Neuronal stem cell (in vitro differentiated cells): ENCODE data around the gene EPHA7.
A peak's percentile ranks its signal among the peaks of the same experiment; 100 is the strongest.

Experiments
- DNase-seq: peaks from one replicate; pipeline ENCODE4 v3.0.0-alpha.2; 2013; ENCODE audit warnings: low spot score
- H2AFZ ChIP-seq: one replicate; pipeline ENCODE4 v1.6.1; 2013; ENCODE audit warnings: mild to moderate bottlenecking, low read length, inconsistent platforms
- H2AK5ac ChIP-seq: 2 replicates; pipeline ENCODE4 v1.6.1; 2013; ENCODE audit warnings: low read depth, mild to moderate bottlenecking, inconsistent platforms, low read length, moderate library complexity, mixed read lengths
- H2BK120ac ChIP-seq: 2 replicates; pipeline ENCODE4 v1.6.1; 2013; ENCODE audit warnings: low read depth, mild to moderate bottlenecking, inconsistent platforms, low read length, moderate library complexity, mixed read lengths
- H2BK12ac ChIP-seq: one replicate; pipeline ENCODE4 v1.6.1; 2013; ENCODE audit warnings: low read length, inconsistent platforms
- H2BK15ac ChIP-seq: 2 replicates; pipeline ENCODE4 v1.6.1; 2013; ENCODE audit warnings: mild to moderate bottlenecking, low read length, inconsistent platforms, mixed read lengths
- H2BK5ac ChIP-seq: one replicate; pipeline ENCODE4 v1.6.1; 2013; ENCODE audit warnings: inconsistent platforms, mild to moderate bottlenecking, low read length, moderate library complexity
- H3K14ac ChIP-seq: one replicate; pipeline ENCODE4 v1.6.1; 2013; ENCODE audit warnings: low read length, inconsistent platforms
- H3K18ac ChIP-seq: 2 replicates; pipeline ENCODE4 v1.6.1; 2013; ENCODE audit warnings: low read length, inconsistent platforms
- H3K23ac ChIP-seq: 2 replicates; pipeline ENCODE4 v1.6.1; 2013; ENCODE audit warnings: low read depth, mild to moderate bottlenecking, mixed read lengths, low read length, inconsistent platforms; ENCODE audit not compliant: poor library complexity
- H3K27ac ChIP-seq: replicated peaks from 3 replicates; pipeline ENCODE4 v1.5.1; 2013; ENCODE audit warnings: low read length, inconsistent platforms
- H3K27me3 ChIP-seq, 3 experiments: 2 replicates each; pipeline ENCODE4 v1.6.1; 2013; ENCODE audit warnings: low read length in 3 of 3, mild to moderate bottlenecking in 2 of 3, inconsistent platforms in 1 of 3, low read depth in 1 of 3, mixed read lengths in 1 of 3, moderate library complexity in 1 of 3; ENCODE audit not compliant: control insufficient read depth in 3 of 3, insufficient read depth in 3 of 3
- H3K36me3 ChIP-seq, 2 donors: replicated peaks in 1 of 2; 2 replicates each; pipeline ENCODE4 v1.6.1; 2013; ENCODE audit warnings: low read length in 2 of 2; ENCODE audit not compliant: control insufficient read depth in 2 of 2, insufficient read depth in 2 of 2
- H3K4ac ChIP-seq: 2 replicates; pipeline ENCODE4 v1.6.1; 2013; ENCODE audit warnings: inconsistent platforms, mild to moderate bottlenecking, low read length, moderate library complexity
- H3K4me1 ChIP-seq, 2 donors: 1 replicate in 1 of 2; 2 replicates in 1 of 2; pipeline ENCODE4 v1.6.1; 2013; ENCODE audit warnings: low read length in 2 of 2, low read depth in 1 of 2; ENCODE audit not compliant: control insufficient read depth in 2 of 2, insufficient read depth in 1 of 2
- H3K4me2 ChIP-seq: one replicate; pipeline ENCODE4 v1.6.1; 2013; ENCODE audit warnings: mild to moderate bottlenecking, low read length, inconsistent platforms; ENCODE audit not compliant: insufficient read depth, poor library complexity, severe bottlenecking
- H3K4me3 ChIP-seq, 2 donors: 2 replicates each; pipeline ENCODE4 v1.5.1; 2013; ENCODE audit warnings: low read length in 2 of 2, mild to moderate bottlenecking in 2 of 2, inconsistent platforms in 1 of 2, moderate library complexity in 1 of 2
- H3K79me1 ChIP-seq: one replicate; pipeline ENCODE4 v1.6.1; 2013; ENCODE audit warnings: low read depth, mild to moderate bottlenecking, inconsistent platforms, low read length, moderate library complexity
- H3K9ac ChIP-seq: one replicate; pipeline ENCODE4 v1.6.1; 2013; ENCODE audit warnings: mild to moderate bottlenecking, low read depth, low read length, inconsistent platforms; ENCODE audit not compliant: poor library complexity
- H3K9me3 ChIP-seq, 2 donors: replicated peaks in 1 of 2; 2 replicates each; pipeline versions ENCODE3 to v1.6.1; 2013; ENCODE audit warnings: low read length in 2 of 2, mild to moderate bottlenecking in 2 of 2, inconsistent platforms in 1 of 2, low read depth in 1 of 2, mixed read lengths in 1 of 2, moderate library complexity in 1 of 2; ENCODE audit not compliant: control insufficient read depth in 2 of 2, insufficient read depth in 1 of 2
- H4K8ac ChIP-seq: one replicate; pipeline ENCODE4 v1.6.1; 2013; ENCODE audit warnings: low read depth, mild to moderate bottlenecking, inconsistent platforms, low read length, moderate library complexity
- H4K91ac ChIP-seq: one replicate; pipeline ENCODE4 v1.6.1; 2013; ENCODE audit warnings: low read length, low read depth, mild to moderate bottlenecking, inconsistent platforms; ENCODE audit not compliant: poor library complexity
- WGBS, 2 donors: extraction: QIAGEN DNeasy Blood & Tissue Kit; methylation state at CpG; one replicate each; pipeline ENCODE4 v1.1.7; 2013; ENCODE audit warnings: missing lambda C conversion rate in 2 of 2, mixed read lengths in 1 of 2; ENCODE audit not compliant: insufficient read length in 2 of 2, insufficient replicate concordance in 1 of 2; ENCODE audit errors: extremely low coverage in 2 of 2; 5-methylcytosine and 5-hydroxymethylcytosine counted together

Gene EPHA7

GRCh38 chr6:93219447-93219846 is 199.9 kb downstream of the EPHA7 start:
- Histone ChIP-seq H2BK12ac (no peak overlapping the region), H2BK5ac (no peak overlapping the region), H2BK15ac (no peak overlapping the region), H3K4me2 (no peak overlapping the region), H2BK120ac (no peak overlapping the region), H3K18ac (no peak overlapping the region), H3K4me3 (no peak overlapping the region), H3K27me3 (no peaks in the 10 kb centered on the region), H3K4me1 (peaks cover 0 to 3% of the 10 kb centered on the region in 2 donors), H3K9me3 (no peaks in the 10 kb centered on the region), H2AFZ (peak overlapping the region; percentile 10), H3K4ac (no peak overlapping the region), H4K8ac (no peak overlapping the region), H3K79me1 (no peaks in the 10 kb centered on the region), H3K9ac (no peak overlapping the region), H3K23ac (no peak overlapping the region), H2AK5ac (no peak overlapping the region), H3K14ac (no peak overlapping the region), H3K27ac (no peak overlapping the region), H4K91ac (no peak overlapping the region), H3K36me3 (no peaks in the 10 kb centered on the region)
- WGBS, 2 donors, result no CpG with 5 or more reads among the region's 1 CpG
- no peak for DNase-seq

DNA sequence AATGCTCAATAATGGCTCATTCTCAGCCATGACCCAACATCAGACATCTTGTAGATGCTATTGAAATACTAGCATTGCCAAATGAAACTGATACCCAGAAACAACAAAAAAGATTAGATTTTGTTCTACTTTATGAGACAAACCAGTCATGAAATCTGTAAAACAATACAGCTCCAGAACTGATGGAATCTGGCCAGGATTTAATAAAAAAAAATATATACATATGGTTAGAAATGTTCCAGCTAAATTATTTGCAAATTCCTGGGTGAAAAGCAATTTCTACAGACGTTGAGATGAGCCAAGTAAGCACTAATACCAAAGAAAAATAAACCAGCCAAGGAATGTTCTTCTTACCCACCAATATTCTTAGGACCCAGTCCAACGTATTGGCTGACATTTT is 201.3 kb downstream of the EPHA7 start:
- no peak overlapping the region for H2BK120ac ChIP-seq
- peaks cover 0 to 5% of the 10 kb centered on the region in 2 donors for H3K4me1 ChIP-seq
- no peak overlapping the region for H2BK5ac ChIP-seq
- H3K9me3 ChIP-seq, result no peaks in the 10 kb centered on the region
- H3K9ac ChIP-seq, result no peak overlapping the region
- no peak overlapping the region for H2AFZ ChIP-seq
- H4K8ac ChIP-seq, result no peak overlapping the region
- H3K4me2 ChIP-seq, result no peak overlapping the region
- H3K79me1 ChIP-seq, result no peaks in the 10 kb centered on the region
- no peak overlapping the region for H3K4ac ChIP-seq
- H3K18ac ChIP-seq, result no peak overlapping the region
- H2AK5ac ChIP-seq, result no peak overlapping the region
- no peak overlapping the region for H3K23ac ChIP-seq
- H3K4me3 ChIP-seq, result no peak overlapping the region
- no peaks in the 10 kb centered on the region for H3K27me3 ChIP-seq
- no peaks in the 10 kb centered on the region for H3K36me3 ChIP-seq
- no peak overlapping the region for H2BK15ac ChIP-seq
- H3K14ac ChIP-seq, result no peak overlapping the region
- no CpG with 5 or more reads among the region's 2 CpGs for WGBS, 2 donors
- no peak overlapping the region for H3K27ac ChIP-seq
- H4K91ac ChIP-seq, result no peak overlapping the region
- no peak overlapping the region for H2BK12ac ChIP-seq
- no peak for DNase-seq

- peaks cover 0 to 6% of the 10 kb centered on the region in 2 donors for H3K4me1 ChIP-seq
- no peak overlapping the region for H3K4me2 ChIP-seq
- peak overlapping the region; percentile 36 for H2BK12ac ChIP-seq
- H2BK15ac ChIP-seq, result no peak overlapping the region
- H3K9ac ChIP-seq, result no peak overlapping the region
- no peak overlapping the region for H3K23ac ChIP-seq
- H2BK120ac ChIP-seq, result no peak overlapping the region
- peak overlapping the region; percentile 62 for H3K18ac ChIP-seq
- H3K79me1 ChIP-seq, result no peaks in the 10 kb centered on the region
- no peaks in the 10 kb centered on the region for H3K27me3 ChIP-seq
- H2AK5ac ChIP-seq, result no peak overlapping the region
- no peak overlapping the region for H3K4ac ChIP-seq
- no peak overlapping the region for H3K27ac ChIP-seq
- H4K8ac ChIP-seq, result no peak overlapping the region
- no peak overlapping the region for H2BK5ac ChIP-seq
- DNase-seq, result no peak
- no peaks in the 10 kb centered on the region for H3K36me3 ChIP-seq
- no peak overlapping the region for H4K91ac ChIP-seq
- H3K4me3 ChIP-seq, result no peak overlapping the region
- no peaks in the 10 kb centered on the region for H3K9me3 ChIP-seq
- H3K14ac ChIP-seq, result no peak overlapping the region
- H2AFZ ChIP-seq, result peak overlapping the region; percentile 54
- WGBS, 2 donors, result no CpG with 5 or more reads among the region's 2 CpGs
Measured at GRCh38 chr6:93213028-93213427, 206.3 kb downstream of the EPHA7 start.

GRCh38 chr6:93210908-93211307 is 208.5 kb downstream of the EPHA7 start:
- Histone ChIP-seq H3K14ac (no peak overlapping the region), H2BK12ac (no peak overlapping the region), H4K91ac (no peak overlapping the region), H2AFZ (peak overlapping the region; percentile 79), H3K79me1 (no peaks in the 10 kb centered on the region), H2BK5ac (no peak overlapping the region), H3K4ac (no peak overlapping the region), H3K4me3 (no peak overlapping the region), H2BK15ac (no peak overlapping the region), H3K27me3 (no peaks in the 10 kb centered on the region), H3K36me3 (no peaks in the 10 kb centered on the region), H3K23ac (no peak overlapping the region), H3K9me3 (peaks cover 0 to 3% of the 10 kb centered on the region in 2 donors), H3K4me1 (peaks cover 0 to 6% of the 10 kb centered on the region in 2 donors), H3K4me2 (no peak overlapping the region), H3K27ac (no peak overlapping the region), H4K8ac (no peak overlapping the region), H2AK5ac (no peak overlapping the region), H2BK120ac (no peak overlapping the region), H3K9ac (no peak overlapping the region), H3K18ac (peak overlapping the region; percentile 35)
- DNase-seq, result no peak
